Panc1 (cell line): ENCODE measurements around the gene KCNMB2. TPM values are rescaled to one million over a fixed set of nuclear protein-coding genes. Genes with fewer than 3 reads are reported as not detected.

Experiments used
- ATAC-seq: fragments of 200-7000 bp; cut with Tn5 transposase; 2 replicates; pipeline ENCODE4 v1.9.1; 2020; ENCODE audit warnings: mild to moderate bottlenecking, moderate library complexity
- BruUV-seq: library from RNA; stranded (reverse); fragments of 400-500 nt; replicated peaks from 2 replicates; lab custom pipeline; 2021; lab: Mats Ljungman, UMichigan
- CTCF ChIA-PET: fragments of 300-600 bp; sonication (Branson Sonifier 250); formaldehyde crosslinking; loops from one replicate; lab custom pipeline; 2022; ENCODE audit warnings: antibody characterized with exemption; lab: Charles Lee
- POLR2A ChIA-PET: fragments of 300-600 bp; sonication (Branson Sonifier 250); formaldehyde crosslinking; loops from one replicate; lab custom pipeline; 2022; ENCODE audit warnings: antibody characterized with exemption; lab: Charles Lee
- DNase-seq: peaks from one replicate; pipeline ENCODE4 v3.0.0-alpha.2; 2010; ENCODE audit warnings: low read depth, low spot score
- H3K27ac ChIP-seq: 2 replicates; pipeline ENCODE4 v1.5.1; 2011; ENCODE audit warnings: mild to moderate bottlenecking, low read length, inconsistent platforms
- H3K27me3 ChIP-seq: fragments of 200-500 bp; sonication (Bioruptor generic); 2 replicates; pipeline ENCODE4 v1.6.0; 2014; ENCODE audit warnings: low read length, inconsistent platforms; ENCODE audit not compliant: control insufficient read depth, insufficient read depth
- H3K36me3 ChIP-seq: fragments of 200-500 bp; sonication (Bioruptor generic); 2 replicates; pipeline ENCODE4 v1.5.1; 2014; ENCODE audit warnings: inconsistent platforms, mild to moderate bottlenecking, low read length, moderate library complexity; ENCODE audit not compliant: control insufficient read depth, insufficient read depth
- H3K4me1 ChIP-seq: 2 replicates; pipeline ENCODE4 v1.5.1; 2011; ENCODE audit warnings: inconsistent platforms, mild to moderate bottlenecking, low read length, moderate library complexity; ENCODE audit not compliant: control insufficient read depth, insufficient read depth
- H3K4me3 ChIP-seq, 2 experiments: 2 replicates each; pipeline ENCODE4 v1.5.1; 2011 to 2012; ENCODE audit warnings: low read depth in 2 of 2, low read length in 2 of 2, mild to moderate bottlenecking in 2 of 2, inconsistent platforms in 1 of 2, moderate library complexity in 1 of 2
- H3K9me3 ChIP-seq: fragments of 200-500 bp; sonication (Bioruptor generic); 2 replicates; pipeline ENCODE4 v1.5.1; 2014; ENCODE audit warnings: low read depth, mild to moderate bottlenecking, inconsistent platforms, low read length, moderate library complexity; ENCODE audit not compliant: control insufficient read depth, insufficient read depth
- POLR2AphosphoS5 ChIP-seq: IDR thresholded peaks from 2 replicates; pipeline ENCODE4 v1.6.1; 2012; ENCODE audit warnings: mild to moderate bottlenecking, low read depth, low read length, moderate library complexity
- SIN3A ChIP-seq: IDR thresholded peaks from 2 replicates; pipeline ENCODE4 v1.6.1; 2012; ENCODE audit warnings: low read depth, mild to moderate bottlenecking, low read length, moderate library complexity, borderline replicate concordance; ENCODE audit not compliant: insufficient read depth
- TCF7L2 ChIP-seq: IDR thresholded peaks from 2 replicates; pipeline ENCODE4 v1.6.1; 2011; ENCODE audit warnings: mild to moderate bottlenecking, low read depth, low read length, inconsistent platforms
- in situ Hi-C: cut with HindIII; loops from 2 replicates; pipeline ENCODE4 v1.10.0; 2016; ENCODE audit warnings: low sequenced_read_pairs, low pct_unique_long_range_greater_than_20kb
- intact Hi-C: fragments of 100-400 bp; cut with micrococcal nuclease; formaldehyde crosslinking; loops from one replicate; pipeline ENCODE4 v1.10.0; 2022; ENCODE audit not compliant: unreplicated experiment
- total RNA-seq: library from RNA; stranded (reverse); gene quantifications from one replicate; pipeline ENCODE4 v1.2.1, GENCODE V29; 2021; ENCODE audit not compliant: unreplicated experiment
- TF ChIP-seq, protein P1 (sequence below), 2 experiments: IDR thresholded peaks; 2 replicates each; pipeline ENCODE4 v1.6.1; 2011 to 2012; ENCODE audit warnings: low read depth in 2 of 2, control low read depth in 1 of 2, low read length in 1 of 2, mild to moderate bottlenecking in 1 of 2, moderate library complexity in 1 of 2; ENCODE audit not compliant: insufficient read depth in 1 of 2
- TF ChIP-seq, protein P2 (sequence below): fragments of 450-650 bp; IDR thresholded peaks from 2 replicates; pipeline ENCODE4 v1.5.1; 2017; ENCODE audit warnings: mild to moderate bottlenecking

KCNMB2 gene
- total RNA-seq, 1 experiment from 2014 or later = not detected

DNA sequence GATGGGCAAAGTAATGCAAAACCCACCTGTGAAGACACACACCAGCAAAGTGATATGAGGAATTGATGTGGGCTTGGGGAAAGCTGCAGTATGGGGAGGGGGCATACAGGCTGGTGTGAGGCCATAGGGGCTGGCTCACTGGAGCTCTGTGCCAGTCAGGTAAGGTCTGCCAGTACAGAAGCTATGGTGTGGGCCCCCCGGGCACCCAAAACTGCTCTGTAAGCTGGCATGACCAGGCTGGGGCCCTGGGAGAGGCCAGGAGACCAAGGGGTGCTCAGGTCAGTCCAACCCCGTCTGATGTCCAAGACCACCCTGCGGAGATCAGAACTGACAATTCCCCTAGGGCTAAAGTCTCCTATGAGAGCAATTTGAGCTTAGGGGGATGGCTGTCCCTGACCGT is 163.1 kb downstream of the KCNMB2 start:
- H3K27me3 ChIP-seq = no peaks in the 10 kb centered on the region

DNA sequence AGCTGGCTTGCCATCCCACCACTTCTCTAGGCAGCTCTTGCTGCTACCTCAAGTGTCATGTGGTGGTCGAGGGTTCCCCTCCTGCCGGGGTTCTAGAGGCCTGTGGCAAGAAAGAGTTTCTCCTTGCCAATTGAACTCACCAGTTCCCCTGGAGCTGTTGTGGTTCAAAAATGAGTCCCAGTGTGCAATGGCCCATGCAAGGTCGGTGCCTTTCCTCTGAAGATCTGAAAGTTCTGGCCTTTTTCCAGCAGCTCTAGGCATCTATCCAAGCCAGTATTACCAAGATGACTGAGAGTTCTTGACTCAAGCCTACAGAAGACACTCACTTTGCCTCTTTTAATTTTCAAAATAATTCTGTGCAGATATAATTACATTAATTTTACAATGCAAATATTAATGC is 163.6 kb downstream of the KCNMB2 start:
- TF ChIP-seq TCF7L2 (no peak), POLR2AphosphoS5 (no peak)
- DNase-seq = no peak
- Histone ChIP-seq H3K36me3 (no peaks in the 10 kb centered on the region), H3K27ac (no peak overlapping the region), H3K4me1 (no peaks in the 10 kb centered on the region), H3K27me3 (no peaks in the 10 kb centered on the region), H3K9me3 (no peaks in the 10 kb centered on the region), H3K4me3 (no peak overlapping the region)
- BruUV-seq = no TSS peak
- ATAC-seq = no peak
- in situ Hi-C loops (no loop called here), intact Hi-C loops (no loop called here)
- ChIA-PET POLR2A (no interaction called here), CTCF (no interaction called here)

More for the DNA sequence above, 163.1 kb downstream of the KCNMB2 start:
- TF ChIP-seq, protein P1, sequence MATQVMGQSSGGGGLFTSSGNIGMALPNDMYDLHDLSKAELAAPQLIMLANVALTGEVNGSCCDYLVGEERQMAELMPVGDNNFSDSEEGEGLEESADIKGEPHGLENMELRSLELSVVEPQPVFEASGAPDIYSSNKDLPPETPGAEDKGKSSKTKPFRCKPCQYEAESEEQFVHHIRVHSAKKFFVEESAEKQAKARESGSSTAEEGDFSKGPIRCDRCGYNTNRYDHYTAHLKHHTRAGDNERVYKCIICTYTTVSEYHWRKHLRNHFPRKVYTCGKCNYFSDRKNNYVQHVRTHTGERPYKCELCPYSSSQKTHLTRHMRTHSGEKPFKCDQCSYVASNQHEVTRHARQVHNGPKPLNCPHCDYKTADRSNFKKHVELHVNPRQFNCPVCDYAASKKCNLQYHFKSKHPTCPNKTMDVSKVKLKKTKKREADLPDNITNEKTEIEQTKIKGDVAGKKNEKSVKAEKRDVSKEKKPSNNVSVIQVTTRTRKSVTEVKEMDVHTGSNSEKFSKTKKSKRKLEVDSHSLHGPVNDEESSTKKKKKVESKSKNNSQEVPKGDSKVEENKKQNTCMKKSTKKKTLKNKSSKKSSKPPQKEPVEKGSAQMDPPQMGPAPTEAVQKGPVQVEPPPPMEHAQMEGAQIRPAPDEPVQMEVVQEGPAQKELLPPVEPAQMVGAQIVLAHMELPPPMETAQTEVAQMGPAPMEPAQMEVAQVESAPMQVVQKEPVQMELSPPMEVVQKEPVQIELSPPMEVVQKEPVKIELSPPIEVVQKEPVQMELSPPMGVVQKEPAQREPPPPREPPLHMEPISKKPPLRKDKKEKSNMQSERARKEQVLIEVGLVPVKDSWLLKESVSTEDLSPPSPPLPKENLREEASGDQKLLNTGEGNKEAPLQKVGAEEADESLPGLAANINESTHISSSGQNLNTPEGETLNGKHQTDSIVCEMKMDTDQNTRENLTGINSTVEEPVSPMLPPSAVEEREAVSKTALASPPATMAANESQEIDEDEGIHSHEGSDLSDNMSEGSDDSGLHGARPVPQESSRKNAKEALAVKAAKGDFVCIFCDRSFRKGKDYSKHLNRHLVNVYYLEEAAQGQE (IDR thresholded peaks at IDR 0.05; ENCODE audit: insufficient read depth in 1 of 2, low read depth in 2 of 2, low read length in 1 of 2) = no peak
- TF ChIP-seq, protein P2, sequence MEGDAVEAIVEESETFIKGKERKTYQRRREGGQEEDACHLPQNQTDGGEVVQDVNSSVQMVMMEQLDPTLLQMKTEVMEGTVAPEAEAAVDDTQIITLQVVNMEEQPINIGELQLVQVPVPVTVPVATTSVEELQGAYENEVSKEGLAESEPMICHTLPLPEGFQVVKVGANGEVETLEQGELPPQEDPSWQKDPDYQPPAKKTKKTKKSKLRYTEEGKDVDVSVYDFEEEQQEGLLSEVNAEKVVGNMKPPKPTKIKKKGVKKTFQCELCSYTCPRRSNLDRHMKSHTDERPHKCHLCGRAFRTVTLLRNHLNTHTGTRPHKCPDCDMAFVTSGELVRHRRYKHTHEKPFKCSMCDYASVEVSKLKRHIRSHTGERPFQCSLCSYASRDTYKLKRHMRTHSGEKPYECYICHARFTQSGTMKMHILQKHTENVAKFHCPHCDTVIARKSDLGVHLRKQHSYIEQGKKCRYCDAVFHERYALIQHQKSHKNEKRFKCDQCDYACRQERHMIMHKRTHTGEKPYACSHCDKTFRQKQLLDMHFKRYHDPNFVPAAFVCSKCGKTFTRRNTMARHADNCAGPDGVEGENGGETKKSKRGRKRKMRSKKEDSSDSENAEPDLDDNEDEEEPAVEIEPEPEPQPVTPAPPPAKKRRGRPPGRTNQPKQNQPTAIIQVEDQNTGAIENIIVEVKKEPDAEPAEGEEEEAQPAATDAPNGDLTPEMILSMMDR = no peak
- TF ChIP-seq SIN3A (no peak), POLR2AphosphoS5 (no peak), TCF7L2 (no peak)
- intact Hi-C loops = no loop called here
- H3K4me1 ChIP-seq = no peaks in the 10 kb centered on the region
- POLR2A ChIA-PET = no interaction called here
- H3K36me3 ChIP-seq = no peaks in the 10 kb centered on the region
- H3K4me3 ChIP-seq = no peak overlapping the region
- ATAC-seq (no peak), DNase-seq (no peak)
- in situ Hi-C loops = no loop called here
- H3K27ac ChIP-seq = no peak overlapping the region
- BruUV-seq = no TSS peak
- no peaks in the 10 kb centered on the region for H3K9me3 ChIP-seq
- CTCF ChIA-PET = no interaction called here

DNA sequence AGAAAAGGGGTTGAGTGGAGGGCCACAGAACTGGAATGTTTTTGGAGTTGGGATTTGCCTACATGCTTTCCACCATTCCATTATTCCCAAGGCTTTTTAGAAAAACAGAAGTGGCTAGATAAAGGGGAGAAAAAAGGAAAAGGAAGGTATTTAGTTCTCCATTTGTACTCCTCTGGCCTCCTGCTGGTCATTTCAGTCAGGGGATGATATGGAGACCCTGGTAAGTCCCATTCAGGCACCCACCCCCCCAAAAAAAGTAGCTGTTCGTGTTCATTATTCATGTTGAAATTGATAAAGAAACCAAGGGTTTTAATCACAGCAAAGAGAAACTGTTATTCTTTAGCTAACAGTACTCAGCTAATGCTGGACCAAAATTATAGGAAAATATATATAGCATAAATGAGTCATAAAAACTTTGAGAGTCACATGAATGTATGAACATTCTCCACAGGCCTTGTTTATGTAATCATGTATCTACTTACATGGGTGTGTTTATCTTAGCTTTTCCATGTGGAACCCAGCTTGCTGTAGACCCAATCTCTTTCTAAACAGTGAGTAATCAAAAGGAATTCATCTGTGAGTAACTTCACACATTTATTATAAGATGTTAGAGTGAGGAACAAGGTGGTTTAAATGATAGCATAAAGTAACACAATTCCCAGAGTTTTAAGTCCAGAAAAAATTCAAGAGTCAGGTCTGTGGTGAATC is 167.2 kb downstream of the KCNMB2 start:
- in situ Hi-C loops (no loop called here), intact Hi-C loops (no loop called here)
- Histone ChIP-seq H3K4me3 (no peak overlapping the region), H3K9me3 (no peaks in the 10 kb centered on the region), H3K27me3 (no peaks in the 10 kb centered on the region), H3K36me3 (no peaks in the 10 kb centered on the region), H3K4me1 (no peaks in the 10 kb centered on the region), H3K27ac (no peak overlapping the region)
- ATAC-seq = no peak
- TF ChIP-seq SIN3A = no peak
- TF ChIP-seq POLR2AphosphoS5 = no peak
- TF ChIP-seq, protein P2 = no peak
- TF ChIP-seq, protein P1 (IDR thresholded peaks at IDR 0.05; ENCODE audit: insufficient read depth in 1 of 2, low read depth in 2 of 2, low read length in 1 of 2) = no peak
- no peak for TF ChIP-seq TCF7L2
- ChIA-PET CTCF (no interaction called here), POLR2A (no interaction called here)
- peak; percentile 8 for DNase-seq
- BruUV-seq = no TSS peak
